Testis (tissue), 3 donors: ENCODE results near the gene KIF26A. TPM values are rescaled to one million over a fixed set of nuclear protein-coding genes. Genes with fewer than 3 reads are reported as not detected.

Experiments
- DNase-seq: peaks from one replicate; pipeline ENCODE4 v3.0.0-alpha.2; 2019
- H3K27ac ChIP-seq, 2 donors: fragments of 200-600 bp; sonication (generic); one replicate each; pipeline ENCODE4 v1.5.1; 2019
- H3K27me3 ChIP-seq: fragments of 200-600 bp; sonication (generic); one replicate; pipeline ENCODE4 v1.5.1; 2019
- H3K36me3 ChIP-seq: fragments of 200-600 bp; sonication (generic); one replicate; pipeline ENCODE4 v1.5.1; 2017; ENCODE audit warnings: low read depth; ENCODE audit errors: missing control alignments
- H3K4me1 ChIP-seq: fragments of 200-600 bp; sonication (generic); one replicate; pipeline ENCODE4 v1.5.1; 2019
- H3K4me3 ChIP-seq, 2 donors: fragments of 200-600 bp; sonication (generic); one replicate each; pipeline ENCODE4 v1.5.1; 2017 to 2019
- H3K9me3 ChIP-seq: fragments of 200-600 bp; sonication (generic); one replicate; pipeline ENCODE4 v1.5.1; 2017
- POLR2A ChIP-seq: fragments of 450-650 bp; IDR thresholded peaks from one replicate; pipeline ENCODE4 v1.6.1; 2017; ENCODE audit warnings: antibody characterized with exemption, mild to moderate bottlenecking, moderate library complexity
- WGBS, 2 donors: methylation state at CpG; one replicate each; pipeline ENCODE4 v1.1.5; 2018; 5-methylcytosine and 5-hydroxymethylcytosine counted together
- intact Hi-C: fragments of 100-400 bp; cut with DNase I; formaldehyde crosslinking; loops from one replicate; pipeline ENCODE4 v1.15.1; 2023; ENCODE audit warnings: low total_unique reads
- polyA plus RNA-seq: library from polyadenylated mRNA; stranded (reverse); fragments of 350-450 nt; fragmentation: Illumina TruSeq; extraction: RNeasy Lipid Tissue Mini Kit (QIAGEN cat#74804); gene quantifications from one replicate; pipeline ENCODE4 v1.2.3, GENCODE V29; 2014; ENCODE audit warnings: low read depth, low replicate concordance; ENCODE audit not compliant: insufficient read depth
- total RNA-seq, 2 donors: library from RNA; depleted of rRNA; stranded (reverse); fragments of >200 nt; gene quantifications; one replicate each; pipeline ENCODE4 v1.2.3, GENCODE V29; 2016
- TF ChIP-seq, protein P1 (sequence below), 3 experiments: fragments of 450-650 bp in 2 of 3; fragments of 200-600 bp in 1 of 3; sonication (generic) in 1 of 3; IDR thresholded peaks; one replicate each; pipeline ENCODE4 v1.5.1; 2016 to 2019; ENCODE audit warnings: antibody characterized with exemption in 3 of 3, mild to moderate bottlenecking in 2 of 3, moderate library complexity in 1 of 3

KIF26A gene
- total and polyA plus RNA-seq, 3 donors from 2014 or later, result 5.6 to 21.2 (median 18.3) TPM

DNA sequence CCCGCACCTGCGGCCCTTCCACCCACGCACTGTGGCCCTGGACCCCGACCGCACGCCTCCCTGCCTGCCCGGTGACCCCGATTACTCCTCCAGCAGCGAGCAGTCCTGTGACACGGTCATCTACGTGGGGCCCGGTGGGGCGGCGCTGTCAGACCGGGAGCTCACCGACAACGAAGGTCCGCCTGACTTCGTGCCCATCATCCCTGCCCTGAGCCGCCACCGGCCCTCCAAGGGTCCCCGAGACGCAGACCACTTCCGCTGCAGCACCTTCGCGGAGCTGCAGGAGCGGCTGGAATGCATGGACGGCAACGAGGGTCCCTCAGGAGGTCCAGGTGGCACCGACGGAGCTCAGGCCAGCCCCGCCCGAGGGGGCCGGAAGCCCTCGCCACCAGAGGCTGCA is 36.7 kb downstream of the KIF26A start:
- Histone ChIP-seq H3K4me1 (peaks cover 8% of the 10 kb centered on the region), H3K9me3 (no peaks in the 10 kb centered on the region), H3K27ac (no peak overlapping the region), H3K27me3 (no peaks in the 10 kb centered on the region), H3K4me3 (no peak overlapping the region), H3K36me3 (no peaks in the 10 kb centered on the region)
- intact Hi-C loops, result no loop called here
- TF ChIP-seq, protein P1, sequence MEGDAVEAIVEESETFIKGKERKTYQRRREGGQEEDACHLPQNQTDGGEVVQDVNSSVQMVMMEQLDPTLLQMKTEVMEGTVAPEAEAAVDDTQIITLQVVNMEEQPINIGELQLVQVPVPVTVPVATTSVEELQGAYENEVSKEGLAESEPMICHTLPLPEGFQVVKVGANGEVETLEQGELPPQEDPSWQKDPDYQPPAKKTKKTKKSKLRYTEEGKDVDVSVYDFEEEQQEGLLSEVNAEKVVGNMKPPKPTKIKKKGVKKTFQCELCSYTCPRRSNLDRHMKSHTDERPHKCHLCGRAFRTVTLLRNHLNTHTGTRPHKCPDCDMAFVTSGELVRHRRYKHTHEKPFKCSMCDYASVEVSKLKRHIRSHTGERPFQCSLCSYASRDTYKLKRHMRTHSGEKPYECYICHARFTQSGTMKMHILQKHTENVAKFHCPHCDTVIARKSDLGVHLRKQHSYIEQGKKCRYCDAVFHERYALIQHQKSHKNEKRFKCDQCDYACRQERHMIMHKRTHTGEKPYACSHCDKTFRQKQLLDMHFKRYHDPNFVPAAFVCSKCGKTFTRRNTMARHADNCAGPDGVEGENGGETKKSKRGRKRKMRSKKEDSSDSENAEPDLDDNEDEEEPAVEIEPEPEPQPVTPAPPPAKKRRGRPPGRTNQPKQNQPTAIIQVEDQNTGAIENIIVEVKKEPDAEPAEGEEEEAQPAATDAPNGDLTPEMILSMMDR (IDR thresholded peaks at IDR 0.05), result no peak
- TF ChIP-seq POLR2A, result no peak
- DNase-seq, result no peak
- WGBS, 2 donors, result 88 to 99% methylated on average over 24 to 28 of the region's 35 CpGs

DNA sequence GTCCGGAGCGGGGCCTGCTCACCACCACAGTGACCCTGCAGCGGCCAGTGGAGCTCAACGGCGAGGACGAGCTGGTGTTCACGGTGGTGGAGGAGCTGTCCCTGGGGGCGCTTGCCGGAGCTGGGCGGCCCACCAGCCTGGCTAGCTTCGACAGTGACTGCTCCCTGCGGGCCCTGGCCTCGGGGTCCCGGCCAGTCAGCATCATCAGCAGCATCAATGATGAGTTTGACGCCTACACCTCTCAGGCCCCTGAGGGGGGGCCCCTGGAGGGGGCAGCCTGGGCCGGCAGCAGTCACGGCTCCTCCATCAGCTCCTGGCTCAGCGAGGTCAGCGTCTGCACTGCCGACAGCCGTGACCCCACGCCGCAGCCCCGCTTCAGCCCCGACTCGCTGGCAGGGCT is 37.4 kb downstream of the KIF26A start:
- no peak overlapping the region for H3K4me3 ChIP-seq
- peaks cover 8% of the 10 kb centered on the region for H3K4me1 ChIP-seq
- TF ChIP-seq POLR2A, result no peak
- TF ChIP-seq, protein P1 (IDR thresholded peaks at IDR 0.05), result no peak
- H3K9me3 ChIP-seq, result no peaks in the 10 kb centered on the region
- DNase-seq, result no peak
- H3K27ac ChIP-seq, result no peak overlapping the region
- 75 to 89% methylated on average over 10 to 19 of the region's 26 CpGs for WGBS, 2 donors
- no peaks in the 10 kb centered on the region for H3K36me3 ChIP-seq
- no peaks in the 10 kb centered on the region for H3K27me3 ChIP-seq
- intact Hi-C loops, result no loop called here

DNA sequence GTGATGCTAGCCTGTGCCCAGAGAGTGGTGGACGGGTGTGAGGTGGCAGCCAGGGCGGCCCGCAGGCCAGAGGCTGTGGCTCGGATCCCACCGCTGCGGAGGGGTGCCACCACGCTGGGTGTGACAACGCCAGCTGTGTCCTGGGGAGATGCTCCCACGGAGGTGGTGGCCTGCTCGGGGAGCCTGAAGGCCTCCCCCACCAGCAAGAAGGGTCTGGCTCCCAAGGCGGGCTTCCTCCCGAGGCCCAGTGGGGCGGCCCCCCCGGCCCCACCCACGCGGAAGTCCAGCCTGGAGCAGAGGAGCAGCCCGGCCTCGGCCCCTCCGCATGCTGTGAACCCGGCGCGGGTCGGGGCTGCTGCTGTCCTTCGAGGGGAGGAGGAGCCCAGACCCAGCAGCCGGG is 38.2 kb downstream of the KIF26A start:
- Histone ChIP-seq H3K36me3 (no peaks in the 10 kb centered on the region), H3K27ac (no peak overlapping the region), H3K27me3 (no peaks in the 10 kb centered on the region), H3K4me3 (no peak overlapping the region), H3K9me3 (no peaks in the 10 kb centered on the region), H3K4me1 (peaks cover 7% of the 10 kb centered on the region)
- WGBS, 2 donors, result 83% methylated on average over 16 of the region's 25 CpGs; no CpG with 5 or more reads in 1 of the 2 donors
- DNase-seq, result no peak
- intact Hi-C loops, result no loop called here
- TF ChIP-seq, protein P1 (IDR thresholded peaks at IDR 0.05), result no peak
- no peak for TF ChIP-seq POLR2A

DNA sequence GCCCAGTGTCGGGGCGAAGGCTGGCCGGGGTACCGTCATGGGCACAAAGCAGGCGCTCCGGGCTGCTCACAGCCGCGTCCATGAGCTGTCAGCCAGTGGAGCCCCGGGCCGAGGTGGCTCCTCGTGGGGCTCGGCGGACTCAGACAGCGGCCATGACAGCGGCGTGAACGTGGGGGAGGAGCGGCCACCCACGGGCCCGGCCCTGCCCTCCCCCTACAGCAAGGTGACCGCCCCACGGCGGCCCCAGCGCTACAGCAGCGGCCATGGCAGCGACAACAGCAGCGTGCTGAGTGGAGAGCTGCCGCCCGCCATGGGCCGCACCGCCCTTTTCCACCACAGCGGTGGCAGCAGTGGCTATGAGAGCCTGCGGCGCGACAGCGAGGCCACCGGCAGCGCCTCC is 39.0 kb downstream of the KIF26A start:
- WGBS, 2 donors, result 97 to 100% methylated on average over 9 to 34 of the region's 38 CpGs
- no peaks in the 10 kb centered on the region for H3K36me3 ChIP-seq
- TF ChIP-seq, protein P1 (IDR thresholded peaks at IDR 0.05), result no peak
- no peak for TF ChIP-seq POLR2A
- H3K4me1 ChIP-seq, result no peaks in the 10 kb centered on the region
- DNase-seq, result no peak
- intact Hi-C loops, result no loop called here
- H3K4me3 ChIP-seq, result no peak overlapping the region
- H3K27me3 ChIP-seq, result no peaks in the 10 kb centered on the region
- no peaks in the 10 kb centered on the region for H3K9me3 ChIP-seq
- H3K27ac ChIP-seq, result no peak overlapping the region

DNA sequence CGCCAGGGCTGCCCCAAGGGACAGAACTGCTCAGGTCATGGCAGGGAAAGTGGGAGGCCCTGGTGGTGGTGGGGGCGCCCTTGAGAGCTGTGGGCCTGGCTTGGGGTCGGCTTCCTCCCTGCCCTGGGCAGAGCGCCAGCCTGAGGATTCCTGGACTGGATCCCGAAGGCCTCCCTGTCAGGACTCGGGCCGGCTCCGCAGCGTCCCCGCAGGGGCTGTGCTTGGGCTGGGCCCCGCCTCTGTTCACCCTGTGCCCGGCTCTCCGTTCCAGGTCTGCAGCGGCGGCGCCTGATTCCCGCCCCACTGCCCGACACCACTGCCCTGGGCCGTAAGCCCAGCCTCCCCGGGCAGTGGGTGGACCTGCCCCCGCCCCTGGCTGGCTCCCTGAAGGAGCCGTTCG is 39.9 kb downstream of the KIF26A start:
- no peaks in the 10 kb centered on the region for H3K36me3 ChIP-seq
- no peaks in the 10 kb centered on the region for H3K4me1 ChIP-seq
- no peaks in the 10 kb centered on the region for H3K9me3 ChIP-seq
- H3K4me3 ChIP-seq, result no peak overlapping the region
- TF ChIP-seq POLR2A, result no peak
- TF ChIP-seq, protein P1 (IDR thresholded peaks at IDR 0.05), result no peak
- H3K27me3 ChIP-seq, result no peaks in the 10 kb centered on the region
- WGBS, 2 donors, result 34 to 73% methylated on average over 7 to 14 of the region's 23 CpGs
- no peak for DNase-seq
- intact Hi-C loops, result no loop called here
- no peak overlapping the region for H3K27ac ChIP-seq
